D721Med (cell line): ENCODE data around the gene HDAC4.
A peak's percentile ranks its signal among the peaks of the same experiment; 100 is the strongest.

Experiments used
- DNase-seq: peaks from one replicate; pipeline ENCODE4 v3.0.0; 2011; ENCODE audit warnings: low spot score; ENCODE audit not compliant: insufficient read length
- FAIRE-seq: peaks from 2 replicates; lab custom pipeline; 2011; peaks lifted over from hg19 to GRCh38; lab: Jason Lieb, UNC
- TF ChIP-seq, protein P1 (sequence below): IDR thresholded peaks from 2 replicates; pipeline ENCODE4 v1.5.1; 2012; ENCODE audit warnings: mild to moderate bottlenecking, control low read depth; ENCODE audit not compliant: insufficient read depth; ENCODE audit errors: missing control alignments

Gene HDAC4

DNA sequence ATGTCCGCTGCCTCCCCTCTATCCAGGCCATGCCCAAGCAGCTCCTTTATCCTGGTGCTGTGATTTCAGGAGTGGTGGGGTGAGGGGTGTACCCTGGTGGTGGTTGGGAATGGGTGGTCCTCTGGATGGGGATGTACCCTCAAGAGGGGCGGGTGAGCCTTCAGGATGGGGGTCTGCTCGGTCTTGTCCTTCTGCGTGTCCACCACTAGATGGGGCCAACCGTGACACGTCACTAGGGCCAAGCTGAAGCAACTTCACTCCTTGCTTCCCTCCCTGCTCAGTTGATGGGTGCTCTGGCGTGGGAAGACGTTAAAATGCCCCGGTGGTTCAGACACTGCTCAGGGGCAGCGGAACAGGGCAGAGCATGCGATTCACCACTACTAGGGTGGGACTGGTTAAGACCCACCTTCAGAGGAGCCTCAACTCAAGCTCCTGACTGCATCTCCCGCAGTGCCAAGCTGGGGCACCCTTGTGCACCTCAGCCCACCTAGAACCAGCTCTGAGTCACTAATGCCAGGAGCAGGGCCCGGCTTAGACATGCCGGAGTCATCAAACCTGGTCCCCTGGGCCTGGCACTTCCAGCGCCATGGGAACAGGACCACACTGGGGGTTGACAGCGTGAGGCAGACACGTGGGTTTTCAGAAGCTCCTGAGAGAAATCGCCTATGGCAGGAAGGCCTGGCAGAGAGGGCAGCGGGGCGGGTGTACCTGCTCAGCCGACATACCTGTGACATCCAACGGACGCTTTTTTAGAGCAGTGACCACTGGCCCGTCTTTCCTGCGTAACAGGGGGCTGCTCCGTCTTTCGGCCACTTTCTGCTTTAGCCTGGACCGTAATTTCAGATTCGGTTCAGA is 256.7 kb downstream of the HDAC4 start:
- TF ChIP-seq, protein P1, sequence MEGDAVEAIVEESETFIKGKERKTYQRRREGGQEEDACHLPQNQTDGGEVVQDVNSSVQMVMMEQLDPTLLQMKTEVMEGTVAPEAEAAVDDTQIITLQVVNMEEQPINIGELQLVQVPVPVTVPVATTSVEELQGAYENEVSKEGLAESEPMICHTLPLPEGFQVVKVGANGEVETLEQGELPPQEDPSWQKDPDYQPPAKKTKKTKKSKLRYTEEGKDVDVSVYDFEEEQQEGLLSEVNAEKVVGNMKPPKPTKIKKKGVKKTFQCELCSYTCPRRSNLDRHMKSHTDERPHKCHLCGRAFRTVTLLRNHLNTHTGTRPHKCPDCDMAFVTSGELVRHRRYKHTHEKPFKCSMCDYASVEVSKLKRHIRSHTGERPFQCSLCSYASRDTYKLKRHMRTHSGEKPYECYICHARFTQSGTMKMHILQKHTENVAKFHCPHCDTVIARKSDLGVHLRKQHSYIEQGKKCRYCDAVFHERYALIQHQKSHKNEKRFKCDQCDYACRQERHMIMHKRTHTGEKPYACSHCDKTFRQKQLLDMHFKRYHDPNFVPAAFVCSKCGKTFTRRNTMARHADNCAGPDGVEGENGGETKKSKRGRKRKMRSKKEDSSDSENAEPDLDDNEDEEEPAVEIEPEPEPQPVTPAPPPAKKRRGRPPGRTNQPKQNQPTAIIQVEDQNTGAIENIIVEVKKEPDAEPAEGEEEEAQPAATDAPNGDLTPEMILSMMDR: peak; percentile 45
- DNase-seq (peak; percentile 49), FAIRE-seq (no peak)

DNA sequence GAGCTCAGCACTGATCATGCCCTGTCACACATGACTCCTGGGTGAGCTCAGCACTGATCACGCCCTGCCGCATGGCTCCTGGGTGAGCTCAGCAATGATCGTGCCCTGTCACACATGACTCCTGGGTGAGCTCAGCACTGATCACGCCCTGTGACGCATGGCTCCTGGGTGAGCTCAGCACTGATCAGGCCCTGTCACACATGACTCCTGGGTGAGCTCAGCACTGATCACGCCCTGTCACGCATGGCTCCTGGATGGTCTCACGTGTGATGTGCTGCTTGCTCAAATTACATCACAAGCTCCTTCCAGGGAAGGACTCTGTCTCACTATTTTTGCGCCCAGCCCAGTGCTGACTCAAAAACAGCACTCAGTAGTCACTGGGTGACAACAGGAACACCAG is 258.0 kb downstream of the HDAC4 start:
- FAIRE-seq (no peak), DNase-seq (no peak)

DNA sequence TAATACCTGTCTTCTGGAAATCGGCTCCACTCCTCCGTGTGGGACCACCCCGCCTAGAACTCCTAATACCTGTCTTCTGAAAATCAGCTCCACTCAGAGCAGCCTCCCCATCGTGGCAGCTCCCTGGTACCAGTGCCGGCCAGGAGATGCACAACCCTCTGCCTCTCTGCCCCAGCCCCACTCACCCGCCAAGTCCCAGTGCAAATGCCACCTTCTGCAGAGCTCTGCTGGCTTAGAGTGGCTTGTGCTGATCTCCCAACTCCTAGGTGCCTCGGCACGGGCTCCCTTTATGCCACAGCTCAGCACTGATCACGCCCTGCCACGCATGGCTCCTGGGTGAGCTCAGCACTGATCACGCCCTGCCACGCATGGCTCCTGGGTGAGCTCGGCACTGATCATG is 258.5 kb downstream of the HDAC4 start:
- DNase-seq (no peak), FAIRE-seq (no peak)
- TF ChIP-seq, protein P1: no peak

More for the DNA sequence above, 258.0 kb downstream of the HDAC4 start:
- TF ChIP-seq, protein P1: no peak

DNA sequence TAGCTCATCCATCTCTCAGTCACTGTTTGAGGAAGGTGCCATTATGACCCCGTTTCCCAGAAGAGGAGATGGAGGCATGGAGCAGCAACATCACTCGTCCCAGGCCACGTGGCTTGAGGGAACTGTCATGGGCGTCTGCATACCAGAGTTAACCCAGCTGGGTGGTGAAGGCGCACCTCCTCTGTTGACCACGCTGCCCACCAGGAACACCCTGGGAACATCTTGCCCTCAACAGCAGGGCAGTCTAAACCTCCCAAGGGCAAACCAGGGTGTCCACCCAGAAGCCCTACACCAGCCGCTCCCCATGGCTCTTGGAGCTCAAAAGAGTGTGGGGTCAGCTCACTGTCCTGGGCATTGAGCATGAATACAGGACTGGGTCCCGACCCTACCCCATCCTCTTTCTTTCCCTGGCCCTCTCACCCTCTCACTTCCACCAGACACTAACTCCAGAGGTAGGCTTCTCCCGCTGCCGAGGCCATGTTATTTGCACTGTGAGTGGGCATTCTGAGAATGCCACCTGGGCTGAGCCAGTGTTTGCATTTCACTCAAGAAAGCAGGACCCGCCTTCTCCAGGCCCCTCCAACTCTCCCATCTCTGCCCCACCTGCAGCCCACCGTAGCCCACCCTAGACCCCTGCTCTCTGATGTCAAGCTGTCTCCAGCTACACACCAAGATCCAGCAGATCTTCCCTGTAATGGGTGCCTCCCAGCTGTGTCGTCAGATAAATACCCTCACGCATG is 259.6 kb downstream of the HDAC4 start:
- FAIRE-seq (no peak), DNase-seq (no peak)
- TF ChIP-seq, protein P1: no peak

DNA sequence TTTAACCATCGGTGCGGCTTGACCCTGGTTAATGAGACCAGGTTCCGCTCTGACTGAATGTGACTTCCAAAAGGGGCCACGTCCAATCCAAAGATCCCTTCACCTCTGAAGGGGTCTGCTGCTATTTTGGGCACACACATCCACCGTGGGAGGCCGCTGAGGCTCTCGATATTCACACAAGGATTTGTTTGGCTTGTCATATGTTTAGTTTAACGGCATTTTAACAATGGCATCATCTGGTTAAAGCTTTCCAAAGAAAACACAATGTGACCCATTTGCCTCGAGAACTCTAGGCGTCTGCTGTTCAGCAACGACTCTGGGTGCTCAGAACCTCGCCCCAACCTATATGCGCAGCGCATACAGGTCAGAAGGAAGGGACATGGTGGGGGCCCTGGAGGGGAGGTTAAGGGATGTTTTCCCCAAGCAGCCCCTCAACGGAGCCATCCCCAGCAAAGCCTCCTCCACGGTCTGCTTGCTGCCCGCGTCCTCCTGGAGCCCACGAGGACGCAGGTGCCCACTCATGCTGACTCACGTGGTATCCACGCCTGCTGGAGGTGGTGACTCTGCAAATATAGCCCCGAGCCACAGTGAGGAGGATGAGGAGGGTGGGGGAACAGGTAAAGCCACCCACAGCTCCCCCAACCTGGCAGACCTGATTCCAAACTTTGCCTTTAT is 260.3 kb downstream of the HDAC4 start:
- TF ChIP-seq, protein P1: no peak
- FAIRE-seq (no peak), DNase-seq (no peak)

DNA sequence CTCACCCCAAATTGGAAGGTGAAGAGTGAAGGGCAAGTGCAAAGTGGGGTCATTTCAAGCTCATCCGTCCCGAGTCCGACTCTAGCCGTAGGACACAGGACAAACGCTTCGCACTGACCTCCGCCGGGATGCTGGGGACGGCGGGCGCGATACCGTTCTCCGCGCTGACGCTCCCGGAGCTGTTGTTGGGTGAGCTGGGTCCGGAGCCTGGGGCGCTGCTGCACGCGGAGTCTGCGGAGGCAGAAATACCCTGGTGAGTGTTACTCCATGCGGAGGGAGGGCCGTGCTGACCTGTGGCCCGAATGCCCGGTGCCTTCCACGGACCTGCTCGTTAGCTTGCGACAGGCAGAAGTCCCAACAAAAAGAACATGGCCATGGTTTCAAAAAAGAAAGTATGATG is 261.3 kb downstream of the HDAC4 start:
- no peak for FAIRE-seq
- DNase-seq: no peak
- TF ChIP-seq, protein P1: no peak
